H9 (cell line): ENCODE results near the gene FAM13C. TPM values are rescaled to one million over a fixed set of nuclear protein-coding genes. Genes with fewer than 3 reads are reported as not detected.

Experiments used
- DNase-seq: peaks from one replicate; pipeline ENCODE4 v3.0.0-alpha.2; 2017
- H2AFZ ChIP-seq: one replicate; pipeline ENCODE4 v1.6.1; 2013; ENCODE audit warnings: mild to moderate bottlenecking, low read length, control low read depth, moderate library complexity
- H2AK5ac ChIP-seq: 2 replicates; pipeline ENCODE4 v1.6.1; 2013; ENCODE audit warnings: low read length, control low read depth, mixed read lengths; ENCODE audit not compliant: insufficient read length
- H2BK120ac ChIP-seq: one replicate; pipeline ENCODE4 v1.6.1; 2013; ENCODE audit warnings: low read depth, mild to moderate bottlenecking, low read length, control low read depth, inconsistent platforms; ENCODE audit not compliant: poor library complexity, severe bottlenecking
- H2BK12ac ChIP-seq: 2 replicates; pipeline ENCODE4 v1.6.1; 2013; ENCODE audit warnings: low read length, control low read depth, mixed read lengths, low read depth; ENCODE audit not compliant: insufficient read length
- H2BK15ac ChIP-seq: 2 replicates; pipeline ENCODE4 v1.6.1; 2013; ENCODE audit warnings: low read depth, low read length, control low read depth
- H2BK20ac ChIP-seq: one replicate; pipeline ENCODE4 v1.6.1; 2013; ENCODE audit warnings: low read depth, mild to moderate bottlenecking, low read length, control low read depth, inconsistent platforms; ENCODE audit not compliant: poor library complexity, severe bottlenecking
- H2BK5ac ChIP-seq: 2 replicates; pipeline ENCODE4 v1.6.1; 2013; ENCODE audit warnings: low read length, control low read depth, mixed read lengths; ENCODE audit not compliant: insufficient read length
- H3K14ac ChIP-seq: 2 replicates; pipeline ENCODE4 v1.6.1; 2013; ENCODE audit warnings: low read length, control low read depth; ENCODE audit not compliant: insufficient read depth
- H3K18ac ChIP-seq: 2 replicates; pipeline ENCODE4 v1.6.1; 2013; ENCODE audit warnings: low read depth, mild to moderate bottlenecking, mixed read lengths, low read length, control low read depth; ENCODE audit not compliant: insufficient read length
- H3K23ac ChIP-seq: 2 replicates; pipeline ENCODE4 v1.6.1; 2013; ENCODE audit warnings: low read length, control low read depth, mixed read lengths, low read depth; ENCODE audit not compliant: insufficient read length
- H3K23me2 ChIP-seq: 2 replicates; pipeline ENCODE4 v1.6.1; 2013; ENCODE audit warnings: low read depth, mild to moderate bottlenecking, mixed read lengths, low read length, control low read depth; ENCODE audit not compliant: insufficient read length, poor library complexity, severe bottlenecking
- H3K27ac ChIP-seq: 2 replicates; pipeline ENCODE4 v1.5.1; 2013; ENCODE audit warnings: low read length, control low read depth, mixed read lengths, low read depth; ENCODE audit not compliant: insufficient read length
- H3K27me3 ChIP-seq: 2 replicates; pipeline ENCODE4 v1.6.1; 2013; ENCODE audit warnings: low read length, control low read depth, inconsistent platforms; ENCODE audit not compliant: insufficient read depth
- H3K4ac ChIP-seq: 2 replicates; pipeline ENCODE4 v1.6.1; 2013; ENCODE audit warnings: low read depth, mild to moderate bottlenecking, control low read depth, inconsistent platforms, low read length, moderate library complexity
- H3K4me1 ChIP-seq: 2 replicates; pipeline ENCODE4 v1.6.1; 2013; ENCODE audit warnings: low read length, control low read depth, inconsistent platforms; ENCODE audit not compliant: insufficient read depth
- H3K4me2 ChIP-seq: 2 replicates; pipeline ENCODE4 v1.6.1; 2013; ENCODE audit warnings: low read length, control low read depth, mixed read lengths; ENCODE audit not compliant: insufficient read length, insufficient read depth
- H3K56ac ChIP-seq: 2 replicates; pipeline ENCODE4 v1.6.1; 2013; ENCODE audit warnings: low read depth, mild to moderate bottlenecking, mixed read lengths, low read length, control low read depth; ENCODE audit not compliant: insufficient read length
- H3K79me1 ChIP-seq: 2 replicates; pipeline ENCODE4 v1.6.1; 2013; ENCODE audit warnings: low read depth, mild to moderate bottlenecking, moderate library complexity, low read length, control low read depth, inconsistent platforms; ENCODE audit not compliant: insufficient read depth, poor library complexity, severe bottlenecking
- H3K79me2 ChIP-seq: 2 replicates; pipeline ENCODE4 v1.6.1; 2013; ENCODE audit warnings: low read length, control low read depth, inconsistent platforms; ENCODE audit not compliant: insufficient read depth
- H3K9ac ChIP-seq: 2 replicates; pipeline ENCODE4 v1.6.1; 2013; ENCODE audit warnings: low read length, control low read depth, mixed read lengths; ENCODE audit not compliant: insufficient read length; ENCODE audit errors: extremely low read depth
- H3K9me3 ChIP-seq: one replicate; pipeline ENCODE4 v1.6.1; 2013; ENCODE audit warnings: low read depth, low read length, inconsistent platforms; ENCODE audit not compliant: control insufficient read depth
- H3T11ph ChIP-seq: one replicate; pipeline ENCODE4 v1.6.1; 2013; ENCODE audit warnings: mild to moderate bottlenecking, low read length, control low read depth, inconsistent platforms
- H4K20me1 ChIP-seq: one replicate; pipeline ENCODE4 v1.6.1; 2013; ENCODE audit not compliant: control insufficient read depth, insufficient read length, insufficient read depth
- H4K5ac ChIP-seq: 2 replicates; pipeline ENCODE4 v1.6.1; 2013; ENCODE audit warnings: low read depth, mild to moderate bottlenecking, mixed read lengths, low read length, control low read depth; ENCODE audit not compliant: insufficient read length
- H4K8ac ChIP-seq: replicated peaks from 2 replicates; pipeline ENCODE4 v1.6.1; 2013; ENCODE audit warnings: low read length, control low read depth, mixed read lengths, low read depth; ENCODE audit not compliant: insufficient read length
- H4K91ac ChIP-seq: 2 replicates; pipeline ENCODE4 v1.6.1; 2013; ENCODE audit warnings: low read depth, mild to moderate bottlenecking, moderate library complexity, mixed read lengths, low read length, control low read depth; ENCODE audit not compliant: insufficient read length
- H3K27ac Mint-ChIP-seq, 3 experiments: 2 replicates in 2 of 3; 3 replicates in 1 of 3; pipeline ENCODE4 v1.8.0; 2020 to 2021; ENCODE audit warnings: mixed read lengths in 3 of 3, mild to moderate bottlenecking in 1 of 3, moderate library complexity in 1 of 3
- H3K27me3 Mint-ChIP-seq: 2 replicates; pipeline ENCODE4 v1.8.0; 2021; ENCODE audit warnings: low read depth, mild to moderate bottlenecking, moderate library complexity, mixed read lengths
- H3K36me3 Mint-ChIP-seq, 3 experiments: 2 replicates in 2 of 3; 3 replicates in 1 of 3; pipeline ENCODE4 v1.8.0; 2020 to 2021; ENCODE audit warnings: low read depth in 3 of 3, mixed read lengths in 3 of 3; ENCODE audit not compliant: insufficient read depth in 1 of 3
- H3K4me1 Mint-ChIP-seq, 2 experiments: 2 replicates each; pipeline ENCODE4 v1.8.0; 2020; ENCODE audit warnings: mixed read lengths in 2 of 2
- H3K4me3 Mint-ChIP-seq, 2 experiments: 2 replicates in 1 of 2; 3 replicates in 1 of 2; pipeline ENCODE4 v1.8.0; 2020 to 2021; ENCODE audit warnings: mild to moderate bottlenecking in 2 of 2, mixed read lengths in 2 of 2, moderate library complexity in 1 of 2
- H3K9me3 Mint-ChIP-seq, 2 experiments: 2 replicates in 1 of 2; 3 replicates in 1 of 2; pipeline ENCODE4 v1.8.0; 2020; ENCODE audit warnings: mild to moderate bottlenecking in 2 of 2, mixed read lengths in 2 of 2, moderate library complexity in 1 of 2
- CTCF ChIP-seq: fragments of 200-600 bp; sonication (generic); conservative IDR thresholded peaks from 3 replicates; pipeline ENCODE4 v1.8.0; 2021; ENCODE audit warnings: antibody characterized with exemption, mild to moderate bottlenecking
- WGBS: extraction: QIAGEN DNeasy Blood & Tissue Kit; methylation state at CpG from one replicate; pipeline ENCODE4 v1.1.7; 2013; ENCODE audit warnings: missing lambda C conversion rate, low lambda C conversion rate, mixed read lengths; ENCODE audit not compliant: insufficient read length; ENCODE audit errors: extremely low coverage; 5-methylcytosine and 5-hydroxymethylcytosine counted together
- total RNA-seq: library from RNA; stranded (reverse); gene quantifications from 2 replicates; pipeline ENCODE4 v1.2.1, GENCODE V29; 2021

The FAM13C gene
- total RNA-seq, 1 experiment from 2014 or later, result 0.31 TPM

GRCh38 chr10:59234194-59234593 lies 128.2 kb downstream of the FAM13C start:
- WGBS, result no CpG with 5 or more reads among the region's 3 CpGs
- H3K27me3 Mint-ChIP-seq, result no peaks in the 10 kb centered on the region

More at GRCh38 chr10:59234194-59234593, 128.2 kb downstream of the FAM13C start:
- Histone ChIP-seq H3K56ac (no peak overlapping the region), H3K9me3 (no peaks in the 10 kb centered on the region), H3K79me1 (no peaks in the 10 kb centered on the region), H2AFZ (no peak overlapping the region), H3K14ac (no peak overlapping the region), H3K23me2 (no peaks in the 10 kb centered on the region), H4K20me1 (no peaks in the 10 kb centered on the region), H4K8ac (no peak overlapping the region), H3K79me2 (no peaks in the 10 kb centered on the region), H3K27ac (no peak overlapping the region), H3K4me1 (no peaks in the 10 kb centered on the region), H2AK5ac (no peak overlapping the region), H2BK12ac (no peak overlapping the region), H3K27me3 (no peaks in the 10 kb centered on the region), H2BK20ac (no peak overlapping the region), H2BK15ac (no peak overlapping the region), H3K9ac (no peak overlapping the region), H3K4ac (no peak overlapping the region), H3K4me2 (no peak overlapping the region), H3T11ph (no peak overlapping the region), H2BK5ac (no peak overlapping the region), H3K18ac (no peak overlapping the region), H3K23ac (no peak overlapping the region), H4K91ac (no peak overlapping the region), H4K5ac (no peak overlapping the region), H2BK120ac (no peak overlapping the region)
- Mint-ChIP-seq H3K36me3 (no peaks in the 10 kb centered on the region), H3K4me3 (no peak overlapping the region), H3K9me3 (peaks cover 0 to 3% of the 10 kb centered on the region in 2 experiments; a peak in 1 of 5 replicates), H3K27ac (no peak overlapping the region), H3K4me1 (no peaks in the 10 kb centered on the region)
- TF ChIP-seq CTCF, result no peak
- no peak for DNase-seq
